HepG2 (cell line): ENCODE results near the gene DDC. TPM values are rescaled to one million over a fixed set of nuclear protein-coding genes. Genes with fewer than 3 reads are reported as not detected.

Source experiments
- ATAC-seq: fragments of 200-7000 bp; cut with Tn5 transposase; 3 replicates; pipeline ENCODE4 v1.9.1; 2020; ENCODE audit warnings: mild to moderate bottlenecking, moderate library complexity
- BruUV-seq: library from RNA; stranded (reverse); fragments of 400-500 nt; replicated peaks from 2 replicates; lab custom pipeline; 2021; lab: Mats Ljungman, UMichigan
- CTCF ChIA-PET: fragments of 300-600 bp; formaldehyde crosslinking; extraction: SDS; loops from one replicate; lab custom pipeline; 2021; ENCODE audit warnings: low total read pairs, inconsistent platforms, low intra/inter-chr PET ratio; lab: Yijun Ruan, JAX
- POLR2A ChIA-PET: fragments of 350-600 bp; sonication (Branson Sonifier 250); formaldehyde crosslinking; loops from one replicate; lab custom pipeline; 2020; ENCODE audit warnings: antibody characterized with exemption, inconsistent platforms; lab: Yijun Ruan, JAX
- DNase-seq: peaks from one replicate; pipeline ENCODE4 v3.0.0-alpha.2; 2015; ENCODE audit warnings: low spot score
- FAIRE-seq: peaks from 3 replicates; lab custom pipeline; 2011; peaks lifted over from hg19 to GRCh38; lab: Jason Lieb, UNC
- H2AFZ ChIP-seq: one replicate; pipeline ENCODE4 v1.6.1; 2011; ENCODE audit warnings: low read length, inconsistent platforms
- H3K27ac ChIP-seq: fragments of 300-600 bp; 3 replicates; pipeline ENCODE4 v1.8.0; 2011; ENCODE audit warnings: mixed run types, mild to moderate bottlenecking, mixed read lengths, low read length, inconsistent platforms; ENCODE audit not compliant: insufficient read depth; ENCODE audit errors: extremely low read length
- H3K27me3 ChIP-seq, 2 experiments: fragments of 200-600 bp in 1 of 2; 2 replicates in 1 of 2; 3 replicates in 1 of 2; pipeline versions ENCODE4 v1.6.0 to v1.8.0; 2011; ENCODE audit warnings: low read length in 2 of 2, mild to moderate bottlenecking in 2 of 2, moderate library complexity in 2 of 2, inconsistent platforms in 1 of 2; ENCODE audit not compliant: insufficient read depth in 2 of 2, control insufficient read depth in 1 of 2
- H3K36me3 ChIP-seq, 2 experiments: fragments of 200-600 bp in 1 of 2; replicated peaks in 1 of 2; 2 replicates in 1 of 2; 3 replicates in 1 of 2; pipeline versions ENCODE4 v1.5.1 to v1.8.0; 2011; ENCODE audit warnings: low read length in 2 of 2, inconsistent platforms in 1 of 2; ENCODE audit not compliant: insufficient read depth in 2 of 2, control insufficient read depth in 1 of 2
- H3K4me1 ChIP-seq: 2 replicates; pipeline ENCODE4 v1.5.1; 2012; ENCODE audit warnings: low read length, inconsistent platforms; ENCODE audit not compliant: insufficient read depth
- H3K4me2 ChIP-seq: 2 replicates; pipeline ENCODE4 v1.6.0; 2011; ENCODE audit warnings: low read depth, low read length, inconsistent platforms
- H3K4me3 ChIP-seq, 3 experiments: fragments of 200-600 bp in 1 of 3; sonication (generic), shearing (Covaris generic) in 1 of 3; replicated peaks in 1 of 3; 2 replicates each; pipeline ENCODE4 v1.5.1; 2011 to 2016; ENCODE audit warnings: low read length in 3 of 3, inconsistent platforms in 2 of 3, low read depth in 2 of 3, mild to moderate bottlenecking in 2 of 3, control low read depth in 1 of 3, mixed read lengths in 1 of 3; ENCODE audit not compliant: insufficient read depth in 1 of 3
- H3K79me2 ChIP-seq: one replicate; pipeline ENCODE4 v1.6.1; 2011; ENCODE audit warnings: low read length, inconsistent platforms; ENCODE audit not compliant: insufficient read depth
- H3K9ac ChIP-seq: 2 replicates; pipeline ENCODE4 v1.6.0; 2011; ENCODE audit warnings: mild to moderate bottlenecking, low read depth, low read length, inconsistent platforms; ENCODE audit not compliant: insufficient read depth
- H3K9me3 ChIP-seq: 2 replicates; pipeline ENCODE4 v1.5.1; 2012; ENCODE audit warnings: mild to moderate bottlenecking, low read length
- H4K20me1 ChIP-seq: 2 replicates; pipeline ENCODE4 v1.6.0; 2011; ENCODE audit warnings: inconsistent platforms, mild to moderate bottlenecking, low read length, moderate library complexity; ENCODE audit not compliant: insufficient read depth
- GTF3A ChIP-seq: sonication (generic); formaldehyde crosslinking; conservative IDR thresholded peaks from 2 replicates; pipeline ENCODE4 v1.4.0; 2020; ENCODE audit warnings: mild to moderate bottlenecking, missing genetic modification reagents
- HMG20B ChIP-seq: conservative IDR thresholded peaks from 2 replicates; pipeline ENCODE4 v1.6.1; 2016; ENCODE audit warnings: missing genetic modification reagents, missing compliant biosample characterization
- KLF15 ChIP-seq: sonication (generic); formaldehyde crosslinking; IDR thresholded peaks from 2 replicates; pipeline ENCODE4 v1.8.1; 2023; ENCODE audit warnings: borderline replicate concordance, mild to moderate bottlenecking, inconsistent platforms, missing genetic modification reagents, mixed read lengths
- MNT ChIP-seq: fragments of 450-650 bp; IDR thresholded peaks from 2 replicates; pipeline ENCODE4 v1.6.1; 2016
- NR2F6 ChIP-seq, 2 experiments: IDR thresholded peaks; 2 replicates each; pipeline ENCODE4 v1.6.1; 2016; ENCODE audit warnings: antibody characterized with exemption in 1 of 2, mild to moderate bottlenecking in 1 of 2
- PCBP2 ChIP-seq: fragments of 200-400 bp; formaldehyde crosslinking; optimal IDR thresholded peaks from 2 replicates; pipeline ENCODE3; 2018; ENCODE audit warnings: low read length, low read depth; ENCODE audit not compliant: poor library complexity, severe bottlenecking
- TBL1XR1 ChIP-seq: fragments of 150-350 bp; IDR thresholded peaks from 2 replicates; pipeline ENCODE4 v1.6.1; 2014; ENCODE audit warnings: borderline replicate concordance, low read length; ENCODE audit not compliant: partially characterized antibody
- TIGD3 ChIP-seq: sonication (generic); formaldehyde crosslinking; IDR thresholded peaks from 2 replicates; pipeline ENCODE4 v1.5.1; 2020; ENCODE audit warnings: mild to moderate bottlenecking, missing genetic modification reagents, borderline replicate concordance
- TRIM24 ChIP-seq: sonication (generic); formaldehyde crosslinking; IDR thresholded peaks from 2 replicates; pipeline ENCODE4 v1.8.0; 2022; ENCODE audit warnings: mild to moderate bottlenecking, missing genetic modification reagents
- ZFP41 ChIP-seq: sonication (generic); formaldehyde crosslinking; IDR thresholded peaks from 2 replicates; pipeline ENCODE4 v1.4.0; 2020; ENCODE audit warnings: mild to moderate bottlenecking, missing genetic modification reagents, borderline replicate concordance
- ZNF263 ChIP-seq: sonication (generic); formaldehyde crosslinking; IDR thresholded peaks from 2 replicates; pipeline ENCODE4 v1.4.0; 2020; ENCODE audit warnings: missing genetic modification reagents
- ZNF570 ChIP-seq: sonication (generic); formaldehyde crosslinking; IDR thresholded peaks from 2 replicates; pipeline ENCODE4 v1.4.0; 2020; ENCODE audit warnings: mild to moderate bottlenecking, missing genetic modification reagents, borderline replicate concordance
- WGBS: methylation state at CpG from one replicate; pipeline ENCODE4 v1.1.6; 2017; ENCODE audit warnings: low lambda C conversion rate; 5-methylcytosine and 5-hydroxymethylcytosine counted together
- in situ Hi-C: cut with HindIII; loops from 2 replicates; pipeline ENCODE4 v1.10.0; 2017; ENCODE audit warnings: low pct_unique_long_range_greater_than_20kb; ENCODE audit not compliant: extremely low pct_ligation_motif_present
- intact Hi-C: fragments of 100-400 bp; cut with micrococcal nuclease; formaldehyde crosslinking; loops from one replicate; pipeline ENCODE4 v1.10.0; 2022; ENCODE audit not compliant: unreplicated experiment
- polyA plus RNA-seq, 8 experiments: library from polyadenylated mRNA; depleted of rRNA in 3 of 8; stranded (reverse) in 7 of 8; unstranded in 1 of 8; fragments of >200 nt; fragmentation: Illumina TruSeq in 4 of 8; extraction: Trizol in 4 of 8; gene quantifications; 2 replicates each; pipeline versions ENCODE4 v1.2.1 to v1.2.3, GENCODE V29; 2011 to 2016; ENCODE audit warnings: low read depth in 4 of 8, missing spikeins in 1 of 8, mixed read lengths in 1 of 8; ENCODE audit not compliant: insufficient read depth in 1 of 8
- total RNA-seq, 5 experiments: library from RNA; depleted of rRNA; stranded (reverse); fragments of >200 nt; fragmentation: Illumina TruSeq; extraction: Trizol; gene quantifications; 2 replicates each; pipeline ENCODE4 v1.2.3, GENCODE V29; 2016; ENCODE audit warnings: low read depth in 1 of 5

The DDC gene
- total and polyA plus RNA-seq, 2 of the 13 experiments (the other 11 are each of a cell fraction or from before 2014, with no cell fraction given): 11.7 to 93.3 TPM

DNA sequence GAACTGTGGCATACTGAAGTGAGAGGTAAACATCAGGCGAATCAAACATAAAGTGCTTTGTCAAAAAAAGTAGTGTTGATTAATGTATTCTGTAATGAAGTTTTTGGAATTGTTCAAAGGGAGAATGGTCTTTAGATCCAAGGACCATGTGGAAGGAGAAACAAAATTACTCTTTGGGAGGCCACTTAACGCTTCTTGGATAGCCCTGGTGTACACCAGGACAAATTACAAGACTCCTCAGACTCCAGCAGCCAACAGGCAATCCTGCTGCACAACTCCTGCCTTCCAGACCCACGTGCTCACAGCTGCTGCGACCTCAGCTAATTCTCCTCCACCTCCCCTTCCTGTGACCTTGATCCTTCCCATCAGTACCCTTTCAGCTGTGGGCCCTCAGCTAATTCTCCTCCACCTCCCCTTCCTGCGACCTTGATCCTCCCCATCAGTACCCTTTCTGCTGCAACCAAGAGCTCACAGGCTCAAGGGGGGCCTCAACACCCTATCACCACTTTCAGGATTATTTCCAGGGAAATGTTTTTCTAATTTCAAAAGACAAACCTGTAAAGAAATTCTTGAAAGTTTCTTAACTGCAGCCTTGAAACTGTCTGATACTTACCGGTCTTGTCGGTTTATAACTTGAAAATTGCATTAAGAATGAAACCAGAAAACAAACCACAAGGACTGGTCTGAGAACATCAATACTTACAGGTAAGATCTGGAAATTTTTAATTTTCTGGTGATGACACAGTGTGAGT, 29.7 kb upstream of the DDC start (continued):
- TF ChIP-seq GTF3A (CRISPR knock-in tag) (no peak), ZFP41 (CRISPR knock-in tag) (no peak), ZNF263 (CRISPR knock-in tag) (peak; percentile 62; the same call in 1 of the 2 replicates), TRIM24 (CRISPR knock-in tag) (no peak), TBL1XR1 (no peak), KLF15 (CRISPR knock-in tag) (no peak), ZNF570 (CRISPR knock-in tag) (no peak), HMG20B (no peak), MNT (no peak), PCBP2 (no peak), NR2F6 (IDR thresholded peaks at IDR 0.05) (no peak), NR2F6 (CRISPR knock-in tag; IDR thresholded peaks at IDR 0.05) (peak; percentile 65; the same call in 1 of the 2 replicates)

GRCh38 chr7:50594136-50594535, 28.9 kb upstream of the DDC start:
- no peak for ATAC-seq
- intact Hi-C loops: loop anchor here (2.0 kb wide), 1 partner anchor 35 kb away; no protein-coding TSS in a partner anchor

More at GRCh38 chr7:50594136-50594535, 28.9 kb upstream of the DDC start:
- POLR2A ChIA-PET: interaction anchor here (2.1 kb wide), 2 partner anchors 21 to 28 kb away, joined by 6 to 13 read pairs; partner anchors contain the start of gene DDC
- H3K9ac ChIP-seq: no peak overlapping the region
- FAIRE-seq: no peak
- H3K4me1 ChIP-seq: peaks cover 63% of the 10 kb centered on the region
- no peaks in the 10 kb centered on the region for H3K9me3 ChIP-seq
- no peaks in the 10 kb centered on the region for H3K36me3 ChIP-seq
- no peak for TF ChIP-seq TIGD3 (CRISPR knock-in tag)
- TF ChIP-seq, all 625 proteins: peak for 0
- no peak overlapping the region for H2AFZ ChIP-seq
- BruUV-seq: no TSS peak
- no peak overlapping the region for H3K27ac ChIP-seq
- no peaks in the 10 kb centered on the region for H4K20me1 ChIP-seq
- no peak overlapping the region for H3K4me3 ChIP-seq
- CTCF ChIA-PET: no interaction called here
- H3K4me2 ChIP-seq: no peak overlapping the region
- WGBS: 82% methylated on average over 4 of the region's 4 CpGs
- DNase-seq: no peak
- no peaks in the 10 kb centered on the region for H3K27me3 ChIP-seq
- no peaks in the 10 kb centered on the region for H3K79me2 ChIP-seq
- in situ Hi-C loops: no loop called here
